Esophagus squamous epithelium (tissue), 5 donors: ENCODE measurements around the gene MYOG. TPM values are rescaled to one million over a fixed set of nuclear protein-coding genes. Genes with fewer than 3 reads are reported as not detected.

ENCODE experiments used
- DNase-seq: peaks from one replicate; lab custom pipeline; 2025; lab: John Stamatoyannopoulos, UW
- H3K27ac ChIP-seq, 4 donors: fragments of 200-600 bp; sonication (generic); one replicate each; pipeline ENCODE4 v1.5.1; 2016 to 2019; ENCODE audit warnings: mild to moderate bottlenecking in 1 of 4
- H3K27me3 ChIP-seq, 4 donors: fragments of 200-600 bp; sonication (generic); 1 replicate in 3 of 4; 2 replicates in 1 of 4; pipeline versions ENCODE4 v1.5.1 to v1.6.0; 2017 to 2021; ENCODE audit warnings: antibody characterized with exemption in 1 of 4
- H3K36me3 ChIP-seq, 3 donors: fragments of 200-600 bp; sonication (generic); one replicate each; pipeline ENCODE4 v1.5.1; 2016 to 2019
- H3K4me1 ChIP-seq, 3 donors: fragments of 200-600 bp; sonication (generic); one replicate each; pipeline ENCODE4 v1.5.1; 2017 to 2019
- H3K4me3 ChIP-seq, 4 donors: fragments of 200-600 bp; sonication (generic); 1 replicate in 3 of 4; 2 replicates in 1 of 4; pipeline ENCODE4 v1.5.1; 2016 to 2019; ENCODE audit warnings: mild to moderate bottlenecking in 2 of 4, moderate library complexity in 1 of 4
- H3K9me3 ChIP-seq, 3 donors: fragments of 200-600 bp; sonication (generic); one replicate each; pipeline ENCODE4 v1.5.1; 2016 to 2019
- POLR2A ChIP-seq, 4 donors: fragments of 450-650 bp; IDR thresholded peaks; one replicate each; pipeline ENCODE4 v1.6.1; 2017; ENCODE audit warnings: antibody characterized with exemption in 4 of 4, mild to moderate bottlenecking in 4 of 4, moderate library complexity in 3 of 4
- WGBS, 2 donors: methylation state at CpG; one replicate each; pipeline ENCODE4 v1.1.5; 2018; 5-methylcytosine and 5-hydroxymethylcytosine counted together
- intact Hi-C: fragments of 100-400 bp; cut with DNase I; formaldehyde crosslinking; loops from one replicate; pipeline ENCODE4 v1.15.0; 2022
- total RNA-seq, 4 donors: library from RNA; depleted of rRNA; stranded (reverse); fragments of >200 nt; gene quantifications; one replicate each; pipeline ENCODE4 v1.1.0, GENCODE V29; 2016
- TF ChIP-seq, protein P1 (sequence below), 6 experiments: fragments of 450-650 bp in 4 of 6; fragments of 200-600 bp in 2 of 6; sonication (generic) in 2 of 6; IDR thresholded peaks; one replicate each; pipeline ENCODE4 v1.5.1; 2016 to 2019; ENCODE audit warnings: antibody characterized with exemption in 6 of 6, mild to moderate bottlenecking in 4 of 6, moderate library complexity in 4 of 6
- donor health status: DM: yes; HTN: yes; CAD: no.

MYOG gene
- total RNA-seq, 4 donors from 2014 or later: not detected

DNA sequence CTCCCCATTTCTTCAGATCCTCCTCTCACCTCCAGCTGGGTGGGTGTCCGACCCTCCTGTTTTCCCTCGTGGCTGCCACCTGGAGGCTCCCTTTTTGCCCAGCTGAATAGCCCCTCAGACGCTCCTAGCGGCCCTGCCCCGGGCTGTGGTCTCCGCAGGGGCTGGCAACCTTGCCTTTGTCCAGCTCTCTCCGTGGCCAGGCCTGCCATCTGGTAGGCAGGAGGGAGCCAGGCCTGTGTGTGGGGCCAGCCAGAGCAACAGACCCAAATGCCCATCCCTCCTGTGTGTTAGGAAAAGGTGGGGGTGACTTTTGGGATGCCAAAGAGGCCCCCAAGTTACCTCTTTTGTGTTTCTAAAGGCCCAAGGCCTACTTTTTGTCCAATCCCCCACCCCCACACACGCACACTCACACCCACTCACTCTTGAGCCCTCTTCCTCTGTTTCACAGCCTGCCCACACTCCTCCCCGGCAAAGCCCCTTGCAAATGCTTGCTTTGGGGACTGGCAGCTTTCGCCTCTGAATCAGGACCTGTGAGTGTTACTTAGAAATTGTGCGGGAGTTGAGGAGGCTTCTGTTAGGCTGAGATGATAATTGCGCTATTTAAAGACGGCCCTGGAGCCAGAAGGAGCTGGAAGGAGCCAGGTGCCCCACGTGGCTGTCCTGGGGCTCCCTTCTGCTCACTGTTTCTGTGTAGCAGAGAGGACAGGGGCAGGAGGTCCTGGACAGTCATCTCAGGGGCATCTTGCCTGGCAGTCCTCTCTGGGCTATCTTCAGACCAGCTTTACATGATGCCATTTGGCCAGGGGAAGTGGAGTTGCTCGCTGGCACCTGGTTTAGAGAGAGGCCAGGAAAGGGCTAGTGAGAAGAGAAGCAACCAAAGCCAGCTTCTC, 50.5 kb downstream of the MYOG start:
- intact Hi-C loops: loop anchor here (5.0 kb wide), 1 partner anchor 182 kb away; no protein-coding TSS in a partner anchor
- no peak overlapping the region for H3K27ac ChIP-seq
- H3K36me3 ChIP-seq: no peaks in the 10 kb centered on the region
- H3K9me3 ChIP-seq: no peaks in the 10 kb centered on the region
- DNase-seq: no peak
- H3K27me3 ChIP-seq: peaks cover 0 to 22% (median 0%) of the 10 kb centered on the region in 4 donors
- H3K4me1 ChIP-seq: peaks cover 0 to 9% (median 0%) of the 10 kb centered on the region in 3 donors
- WGBS, 2 donors: 88% methylated on average over 3 to 11 of the region's 15 CpGs
- no peak for TF ChIP-seq POLR2A (IDR thresholded peaks at IDR 0.05)
- TF ChIP-seq, protein P1, sequence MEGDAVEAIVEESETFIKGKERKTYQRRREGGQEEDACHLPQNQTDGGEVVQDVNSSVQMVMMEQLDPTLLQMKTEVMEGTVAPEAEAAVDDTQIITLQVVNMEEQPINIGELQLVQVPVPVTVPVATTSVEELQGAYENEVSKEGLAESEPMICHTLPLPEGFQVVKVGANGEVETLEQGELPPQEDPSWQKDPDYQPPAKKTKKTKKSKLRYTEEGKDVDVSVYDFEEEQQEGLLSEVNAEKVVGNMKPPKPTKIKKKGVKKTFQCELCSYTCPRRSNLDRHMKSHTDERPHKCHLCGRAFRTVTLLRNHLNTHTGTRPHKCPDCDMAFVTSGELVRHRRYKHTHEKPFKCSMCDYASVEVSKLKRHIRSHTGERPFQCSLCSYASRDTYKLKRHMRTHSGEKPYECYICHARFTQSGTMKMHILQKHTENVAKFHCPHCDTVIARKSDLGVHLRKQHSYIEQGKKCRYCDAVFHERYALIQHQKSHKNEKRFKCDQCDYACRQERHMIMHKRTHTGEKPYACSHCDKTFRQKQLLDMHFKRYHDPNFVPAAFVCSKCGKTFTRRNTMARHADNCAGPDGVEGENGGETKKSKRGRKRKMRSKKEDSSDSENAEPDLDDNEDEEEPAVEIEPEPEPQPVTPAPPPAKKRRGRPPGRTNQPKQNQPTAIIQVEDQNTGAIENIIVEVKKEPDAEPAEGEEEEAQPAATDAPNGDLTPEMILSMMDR (IDR thresholded peaks at IDR 0.05): no peak
- no peak overlapping the region for H3K4me3 ChIP-seq

- WGBS, 2 donors: 63 to 78% methylated on average over 7 to 10 of the region's 10 CpGs
- H3K4me3 ChIP-seq: no peak overlapping the region
- H3K36me3 ChIP-seq: no peaks in the 10 kb centered on the region
- H3K27me3 ChIP-seq: peaks cover 0 to 14% (median 0%) of the 10 kb centered on the region in 4 donors
- H3K27ac ChIP-seq: no peak overlapping the region
- no peaks in the 10 kb centered on the region for H3K9me3 ChIP-seq
- H3K4me1 ChIP-seq: peaks cover 0 to 10% (median 0%) of the 10 kb centered on the region in 3 donors
- intact Hi-C loops: loop anchor here (5.0 kb wide), 1 partner anchor 183 kb away; no protein-coding TSS in a partner anchor
- no peak for DNase-seq
- TF ChIP-seq, protein P1 (IDR thresholded peaks at IDR 0.05): no peak
- no peak for TF ChIP-seq POLR2A (IDR thresholded peaks at IDR 0.05)
Observed at GRCh38 chr1:203034422-203035110, 51.2 kb downstream of the MYOG start.

- Histone ChIP-seq H3K9me3 (no peaks in the 10 kb centered on the region), H3K27ac (no peak overlapping the region), H3K4me1 (peaks cover 0 to 16% (median 0%) of the 10 kb centered on the region in 3 donors), H3K27me3 (peaks cover 0 to 10% (median 0%) of the 10 kb centered on the region in 4 donors), H3K36me3 (no peaks in the 10 kb centered on the region), H3K4me3 (no peak overlapping the region)
- intact Hi-C loops: no loop called here
- DNase-seq: no peak
- 86 to 91% methylated on average over 2 of the region's 2 CpGs for WGBS, 2 donors
- TF ChIP-seq, protein P1 (IDR thresholded peaks at IDR 0.05): no peak
- no peak for TF ChIP-seq POLR2A (IDR thresholded peaks at IDR 0.05)
Observed at GRCh38 chr1:203033917-203034316, 51.9 kb downstream of the MYOG start.

DNA sequence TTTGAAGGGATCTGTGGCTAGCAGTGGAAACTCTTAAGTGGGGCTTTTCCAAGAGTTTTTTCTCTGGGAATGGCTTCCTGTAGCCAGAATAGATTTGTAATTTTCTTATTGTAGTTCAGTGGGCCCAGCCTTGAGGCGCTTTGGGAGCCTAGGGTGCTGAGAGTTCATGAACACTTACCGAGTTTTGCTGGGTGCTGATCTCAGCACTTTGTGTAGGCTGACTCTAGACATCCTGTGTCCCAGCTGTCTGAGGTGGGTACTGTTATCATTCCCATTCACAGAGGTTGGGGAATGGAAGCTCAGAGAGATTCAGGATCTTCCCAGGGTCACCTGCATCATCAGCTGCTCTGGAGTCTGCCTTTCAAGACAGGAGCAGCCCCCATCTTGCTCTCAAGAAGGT, 52.5 kb downstream of the MYOG start:
- Histone ChIP-seq H3K27me3 (peaks cover 0 to 5% (median 0%) of the 10 kb centered on the region in 4 donors), H3K36me3 (no peaks in the 10 kb centered on the region), H3K4me3 (no peak overlapping the region), H3K9me3 (no peaks in the 10 kb centered on the region), H3K27ac (no peak overlapping the region), H3K4me1 (peaks cover 0 to 15% (median 0%) of the 10 kb centered on the region in 3 donors)
- WGBS, 2 donors: 73 to 93% methylated on average over 2 of the region's 2 CpGs
- TF ChIP-seq, protein P1 (IDR thresholded peaks at IDR 0.05): no peak
- no peak for TF ChIP-seq POLR2A (IDR thresholded peaks at IDR 0.05)
- no peak for DNase-seq
- intact Hi-C loops: no loop called here

Other genes with a start within 250 kb of the MYOG start
- 10 to 100 TPM in 2 of 4 donors, 1 to 10 TPM in 2; 4.9 to 10.4 (median 8.0) TPM for gene RABIF, start 196.9 kb downstream of the MYOG start, total RNA-seq
- gene KLHL12, start 158.8 kb downstream of the MYOG start, total RNA-seq: 10 to 100 TPM; 11.1 to 19.9 (median 14.1) TPM
- gene ADIPOR1, start 127.7 kb downstream of the MYOG start, total RNA-seq: 100 to 1,000 TPM in 3 of 4 donors, 10 to 100 TPM in 1; 94.0 to 114 (median 107) TPM
- 100 to 1,000 TPM in 1 of 4 donors, 10 to 100 TPM in 3; 52.6 to 103 (median 73.1) TPM for gene CYB5R1, start 118.8 kb downstream of the MYOG start, total RNA-seq
- 10 to 100 TPM; 39.4 to 77.4 (median 66.5) TPM for gene TMEM183A, start 78.6 kb downstream of the MYOG start, total RNA-seq
- 1 to 10 TPM in 2 of 4 donors, under 1 TPM in 2; 0.35 to 1.7 (median 0.93) TPM for gene PPFIA4, start 59.5 kb downstream of the MYOG start, total RNA-seq
- gene ADORA1, start 41.7 kb upstream of the MYOG start, total RNA-seq: 1 to 10 TPM in 1 of 4 donors, under 1 TPM in 2, not detected in 1; 0.64 to 1.7 (median 0.66) TPM
- not detected for gene MYBPH, start 89.8 kb upstream of the MYOG start, total RNA-seq
- 10 to 100 TPM in 2 of 4 donors, 1 to 10 TPM in 1, under 1 TPM in 1; 0.38 to 10.9 (median 9.1) TPM for gene CHI3L1, start 100.7 kb upstream of the MYOG start, total RNA-seq
- under 1 TPM in 1 of 4 donors, not detected in 3; 1.00 TPM for gene CHIT1, start 143.7 kb upstream of the MYOG start, total RNA-seq
- 10 to 100 TPM; 29.7 to 46.2 (median 41.3) TPM for gene BTG2, start 219.5 kb upstream of the MYOG start, total RNA-seq